PC-3 (cell line): ENCODE data around the gene EGF. TPM values are rescaled to one million over a fixed set of nuclear protein-coding genes. Genes with fewer than 3 reads are reported as not detected.
"Not testable (repeated sequence)": the region's sequence is repeated elsewhere in the genome, so short reads cannot be mapped to it uniquely, and the experiment has no call there.

Experiments
- ATAC-seq: fragments of 200-7000 bp; cut with Tn5 transposase; 2 replicates; pipeline ENCODE4 v1.9.1; 2020; ENCODE audit warnings: mild to moderate bottlenecking, moderate library complexity
- BruUV-seq: library from RNA; stranded (reverse); fragments of 400-500 nt; replicated peaks from 2 replicates; lab custom pipeline; 2021; lab: Mats Ljungman, UMichigan
- CTCF ChIA-PET: fragments of 300-600 bp; sonication (Branson Sonifier 250); formaldehyde crosslinking; loops from one replicate; lab custom pipeline; 2022; ENCODE audit warnings: antibody characterized with exemption; lab: Charles Lee
- POLR2A ChIA-PET: fragments of 300-600 bp; sonication (Branson Sonifier 250); formaldehyde crosslinking; loops from one replicate; lab custom pipeline; 2022; ENCODE audit warnings: antibody characterized with exemption; ENCODE audit not compliant: unreplicated experiment; lab: Charles Lee
- DNase-seq: peaks from one replicate; pipeline ENCODE4 v3.0.0-alpha.2; 2015
- H2AFZ ChIP-seq: fragments of 300-600 bp; sonication (generic); 2 replicates; pipeline ENCODE4 v1.6.0; 2016; ENCODE audit warnings: antibody characterized with exemption, low read length
- H3F3A ChIP-seq: fragments of 300-600 bp; sonication (generic); one replicate; pipeline ENCODE4 v1.6.0; 2017; ENCODE audit warnings: antibody characterized with exemption, low read length, control low read depth, mild to moderate bottlenecking; ENCODE audit not compliant: unreplicated experiment
- H3K27ac ChIP-seq: fragments of 300-600 bp; sonication (generic); 2 replicates; pipeline ENCODE4 v1.5.1; 2016; ENCODE audit warnings: mild to moderate bottlenecking, low read length
- H3K27me3 ChIP-seq: fragments of 300-600 bp; sonication (generic); 2 replicates; pipeline ENCODE4 v1.6.1; 2016; ENCODE audit warnings: low read length, mixed read lengths
- H3K36me3 ChIP-seq: fragments of 300-600 bp; sonication (generic); 2 replicates; pipeline ENCODE4 v1.6.1; 2016; ENCODE audit warnings: low read depth, mixed run types, low read length, mixed read lengths
- H3K4me1 ChIP-seq: fragments of 300-600 bp; sonication (generic); 2 replicates; pipeline ENCODE4 v1.5.1; 2016; ENCODE audit warnings: low read length; ENCODE audit not compliant: insufficient read depth
- H3K4me2 ChIP-seq: fragments of 300-600 bp; sonication (generic); 2 replicates; pipeline ENCODE4 v1.6.0; 2016; ENCODE audit warnings: low read length
- H3K4me3 ChIP-seq: fragments of 300-600 bp; sonication (generic); 2 replicates; pipeline ENCODE4 v1.5.1; 2016; ENCODE audit warnings: mild to moderate bottlenecking, low read length, mixed read lengths
- H3K79me2 ChIP-seq: fragments of 300-600 bp; sonication (generic); 2 replicates; pipeline ENCODE4 v1.6.1; 2017; ENCODE audit warnings: low read length, mixed read lengths
- H3K9ac ChIP-seq: fragments of 300-600 bp; sonication (generic); 2 replicates; pipeline ENCODE4 v1.6.0; 2016; ENCODE audit warnings: mild to moderate bottlenecking, low read length
- H3K9me2 ChIP-seq: fragments of 300-600 bp; sonication (generic); replicated peaks from 2 replicates; pipeline ENCODE4 v1.6.1; 2016; ENCODE audit warnings: mixed run types, low read length, mixed read lengths
- H3K9me3 ChIP-seq: fragments of 300-600 bp; sonication (generic); 2 replicates; pipeline ENCODE4 v1.6.1; 2016; ENCODE audit warnings: low read length, mixed read lengths
- H4K20me1 ChIP-seq: fragments of 300-600 bp; sonication (generic); 2 replicates; pipeline ENCODE4 v1.6.1; 2016; ENCODE audit warnings: low read length, mixed read lengths
- CTCF ChIP-seq: fragments of 300-600 bp; sonication (generic); conservative IDR thresholded peaks from 2 replicates; pipeline ENCODE4 v1.5.1; 2017; ENCODE audit warnings: antibody characterized with exemption, low read depth, mild to moderate bottlenecking, low read length
- EZH2 ChIP-seq: fragments of 300-600 bp; sonication (generic); IDR thresholded peaks from one replicate; pipeline ENCODE4 v1.6.1; 2017; ENCODE audit warnings: antibody characterized with exemption, mild to moderate bottlenecking, low read length; ENCODE audit not compliant: unreplicated experiment
- EZH2phosphoT487 ChIP-seq: fragments of 300-600 bp; sonication (generic); IDR thresholded peaks from 2 replicates; pipeline ENCODE4 v1.6.1; 2018; ENCODE audit warnings: mild to moderate bottlenecking, antibody characterized with exemption, low read length, borderline replicate concordance
- intact Hi-C: fragments of 100-400 bp; cut with micrococcal nuclease; formaldehyde crosslinking; loops from 2 replicates; pipeline ENCODE4 v1.9.0; 2023
- total RNA-seq: library from RNA; depleted of rRNA; stranded (reverse); fragments of >200 nt; gene quantifications from 2 replicates; pipeline ENCODE4 v1.2.3, GENCODE V29; 2014

The EGF gene
- total RNA-seq, 1 experiment from 2014 or later: 6.1 TPM

- POLR2A ChIA-PET: no interaction called here
- Histone ChIP-seq H3K4me2 (peak overlapping the region; percentile 31; the same call in 1 of the 2 replicates), H3K9me2 (no peaks in the 10 kb centered on the region), H3F3A (no peaks in the 10 kb centered on the region), H2AFZ (peak overlapping the region; percentile 26; the same call in 1 of the 2 replicates), H3K36me3 (no peaks in the 10 kb centered on the region), H3K4me3 (no peak overlapping the region), H3K4me1 (peaks cover 17% of the 10 kb centered on the region), H3K27me3 (no peaks in the 10 kb centered on the region), H3K27ac (peak overlapping the region; percentile 35), H3K9me3 (no peaks in the 10 kb centered on the region), H3K9ac (no peak overlapping the region), H4K20me1 (no peaks in the 10 kb centered on the region), H3K79me2 (no peaks in the 10 kb centered on the region)
- DNase-seq (peak; percentile 58), ATAC-seq (peak; percentile 85)
- TF ChIP-seq EZH2: no peak
- TF ChIP-seq EZH2phosphoT487: no peak
- no peak for TF ChIP-seq CTCF
- BruUV-seq: TSS peak; percentile 87
- CTCF ChIA-PET: no interaction called here
- intact Hi-C loops: loop anchor here (5.0 kb wide), 1 partner anchor 93 kb away; no protein-coding TSS in a partner anchor
These were observed 38.7 kb upstream of the EGF start for GRCh38 chr4:109873791-109874514.

GRCh38 chr4:109875106-109875505, 37.6 kb upstream of the EGF start:
- Histone ChIP-seq H4K20me1 (no peaks in the 10 kb centered on the region), H3K4me3 (no peak overlapping the region), H3K79me2 (no peaks in the 10 kb centered on the region), H3K9ac (no peak overlapping the region), H3F3A (no peaks in the 10 kb centered on the region), H3K9me2 (no peaks in the 10 kb centered on the region), H3K36me3 (no peaks in the 10 kb centered on the region), H3K27me3 (no peaks in the 10 kb centered on the region), H3K4me2 (no peak overlapping the region), H3K4me1 (peaks cover 17% of the 10 kb centered on the region), H3K27ac (no peak overlapping the region), H3K9me3 (no peaks in the 10 kb centered on the region), H2AFZ (no peak overlapping the region)
- POLR2A ChIA-PET: no interaction called here
- ATAC-seq (no peak), DNase-seq (no peak)
- intact Hi-C loops: no loop called here
- CTCF ChIA-PET: no interaction called here
- BruUV-seq: no TSS peak
- TF ChIP-seq EZH2phosphoT487: no peak
- no peak for TF ChIP-seq CTCF
- TF ChIP-seq EZH2: no peak

GRCh38 chr4:109875553-109875952, 37.1 kb upstream of the EGF start:
- H2AFZ ChIP-seq, CTCF ChIA-PET, H3K9ac ChIP-seq, DNase-seq, H3K9me3 ChIP-seq, H3K27ac ChIP-seq, intact Hi-C loops, BruUV-seq, H3K4me3 ChIP-seq, H3F3A ChIP-seq, ATAC-seq, H3K79me2 ChIP-seq, H3K27me3 ChIP-seq, H3K4me2 ChIP-seq, H4K20me1 ChIP-seq, H3K36me3 ChIP-seq, POLR2A ChIA-PET, H3K9me2 ChIP-seq: not testable (repeated sequence)
- H3K4me1 ChIP-seq: peaks cover 17% of the 10 kb centered on the region
